GOT3 (cell line): ENCODE measurements around the gene MAPK8IP2.
A peak's percentile ranks its signal among the peaks of the same experiment; 100 is the strongest.

Experiments
- DNase-seq: peaks from one replicate; lab custom pipeline; 2025; ENCODE audit warnings: mixed read lengths; lab: John Stamatoyannopoulos, UW

Gene MAPK8IP2

DNA sequence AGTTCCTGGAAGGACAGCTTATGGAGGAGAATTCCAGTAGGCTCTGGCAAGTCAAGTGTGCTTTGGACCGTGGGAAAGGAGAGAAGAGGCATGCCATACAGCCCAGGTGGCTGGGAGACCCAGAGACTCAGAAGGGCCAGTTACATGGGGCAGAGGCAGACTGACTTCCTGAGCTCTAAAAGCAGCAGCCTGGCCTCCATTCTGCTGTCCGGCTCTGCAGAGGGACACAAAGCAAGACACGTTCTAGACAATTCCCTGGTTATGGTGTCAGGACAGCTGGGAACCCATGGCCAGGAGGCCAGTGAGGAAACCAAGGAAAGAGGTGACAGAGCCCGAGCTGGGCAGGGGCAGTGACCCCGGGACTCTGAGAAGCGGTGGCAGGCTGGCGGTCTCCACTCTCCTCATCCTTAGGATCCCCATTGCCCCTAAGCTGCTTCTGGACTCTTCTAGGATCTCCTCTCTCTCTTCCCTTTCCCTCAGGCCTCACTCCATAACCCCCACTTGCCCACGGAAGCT is 25.1 kb upstream of the MAPK8IP2 start:
- no peak for DNase-seq

DNA sequence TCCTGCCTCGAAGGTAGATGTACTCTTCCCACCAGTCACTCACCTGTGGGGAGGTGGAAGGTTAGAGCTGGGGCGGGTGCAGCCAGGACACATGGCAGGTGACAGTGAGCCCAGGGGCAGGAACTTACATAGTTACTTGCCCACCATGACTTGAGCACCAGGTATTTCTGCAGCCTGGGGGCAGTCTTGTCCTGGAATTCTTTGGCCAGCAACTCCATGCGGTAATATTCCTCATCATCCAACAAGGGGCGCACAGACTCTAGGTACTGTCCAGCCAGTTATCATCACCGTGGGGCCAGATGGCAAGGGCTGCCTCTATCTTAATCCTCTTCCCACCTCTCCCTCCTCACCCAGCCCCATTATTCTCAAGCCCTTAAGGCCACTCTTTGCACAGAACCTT is 24.5 kb upstream of the MAPK8IP2 start:
- DNase-seq: no peak

DNA sequence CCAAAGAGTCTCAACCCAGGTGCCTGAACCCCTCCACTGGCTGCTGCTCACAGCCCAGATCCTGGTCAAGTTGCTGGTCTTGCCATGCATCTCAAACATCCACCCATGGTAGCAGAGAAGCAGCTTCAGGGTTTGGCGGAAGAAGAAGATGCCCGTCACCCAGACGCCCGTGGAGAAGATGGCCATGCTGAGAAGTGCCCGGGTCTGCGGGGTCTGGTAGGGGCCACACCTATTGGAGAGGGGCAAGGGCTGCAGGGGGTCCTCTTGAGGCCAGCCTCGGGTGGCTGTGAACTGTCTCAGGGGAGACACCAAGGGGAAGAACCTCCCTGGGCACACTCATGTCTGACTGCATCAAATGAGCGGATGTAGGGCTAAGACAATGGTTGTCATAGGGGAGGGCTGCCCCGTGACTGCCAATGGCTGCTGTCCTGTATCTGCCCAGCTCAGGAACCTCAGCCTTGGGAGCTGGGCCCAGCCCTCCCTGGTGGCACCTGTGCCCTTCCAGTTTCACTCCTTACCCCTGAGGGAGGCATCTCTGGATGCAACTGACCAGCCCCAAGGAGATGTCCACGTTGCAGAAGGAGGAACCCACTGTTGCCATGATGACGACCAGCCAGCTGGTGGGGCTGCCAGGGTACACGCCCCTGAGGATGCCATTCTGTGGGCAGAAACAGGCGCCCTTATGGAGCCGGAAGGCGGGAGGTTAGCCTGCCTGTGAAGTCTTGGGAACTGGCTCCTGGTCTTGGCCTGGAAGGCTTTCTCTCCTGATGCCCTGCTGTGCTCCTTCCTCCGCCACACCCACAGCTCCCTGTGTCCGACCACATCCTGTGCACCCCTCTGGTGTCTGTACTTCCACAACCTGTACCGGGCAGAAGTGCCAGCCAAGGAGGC is 23.5 kb upstream of the MAPK8IP2 start:
- no peak for DNase-seq

DNA sequence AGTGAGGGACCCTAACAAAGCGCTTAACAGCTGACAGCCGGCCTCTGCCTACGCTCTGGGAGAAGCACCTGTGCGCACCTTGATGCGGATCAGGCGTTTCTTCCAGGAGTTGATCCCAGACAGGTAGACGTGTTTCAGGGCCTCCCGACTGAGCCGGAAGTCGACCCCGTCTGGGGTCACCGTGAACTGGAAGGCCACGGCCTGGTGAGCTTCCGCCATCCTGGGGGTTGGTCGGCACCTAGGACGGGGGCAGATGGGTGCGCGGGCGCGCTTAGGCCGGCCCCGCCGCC is 23.0 kb upstream of the MAPK8IP2 start:
- DNase-seq: no peak

DNA sequence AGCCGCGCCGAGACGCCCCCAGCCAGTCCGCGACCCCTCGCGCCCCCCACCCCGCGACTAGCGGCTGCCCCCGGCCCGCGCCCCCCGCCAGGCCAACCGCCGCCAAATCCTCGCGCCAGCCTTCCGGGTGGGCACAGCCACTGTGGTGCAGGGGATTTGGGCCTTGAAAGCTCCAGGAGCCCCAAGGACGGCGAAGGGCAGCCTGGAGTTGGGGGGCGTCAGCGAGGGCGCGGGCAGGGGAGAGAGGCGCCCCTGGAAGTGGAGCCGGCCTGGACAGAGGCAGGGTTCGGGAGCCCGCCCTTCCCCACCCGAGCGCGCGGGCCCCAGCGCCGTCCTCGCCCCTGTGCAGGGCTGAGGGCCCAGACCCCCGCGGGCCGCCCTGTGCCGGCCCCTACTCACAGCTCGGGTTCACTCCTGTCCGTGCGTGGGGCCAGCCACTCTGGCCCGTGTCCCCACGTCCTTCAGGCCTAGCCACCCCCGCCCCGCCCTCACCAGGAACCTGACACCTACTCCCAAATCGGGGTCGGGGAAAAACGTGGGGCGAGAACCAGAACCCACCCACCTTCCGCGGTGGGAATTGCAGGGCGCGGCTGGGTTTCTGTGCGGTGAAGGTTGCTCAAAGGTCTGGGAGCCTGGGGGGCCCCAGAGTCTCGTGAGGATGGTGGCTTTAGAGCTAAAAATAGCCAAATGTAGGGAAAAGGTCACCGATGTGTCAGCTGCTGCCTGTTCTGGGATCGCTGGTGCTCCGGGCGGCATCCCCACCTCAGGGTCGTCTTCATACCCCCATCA is 22.4 kb upstream of the MAPK8IP2 start, which contains the start of gene CPT1B:
TSS of gene CPT1B (minus strand) at position 441 of the 789 bp plus-strand sequence. CDS start 512 bp downstream, outside the sequence.
- no peak for DNase-seq

DNA sequence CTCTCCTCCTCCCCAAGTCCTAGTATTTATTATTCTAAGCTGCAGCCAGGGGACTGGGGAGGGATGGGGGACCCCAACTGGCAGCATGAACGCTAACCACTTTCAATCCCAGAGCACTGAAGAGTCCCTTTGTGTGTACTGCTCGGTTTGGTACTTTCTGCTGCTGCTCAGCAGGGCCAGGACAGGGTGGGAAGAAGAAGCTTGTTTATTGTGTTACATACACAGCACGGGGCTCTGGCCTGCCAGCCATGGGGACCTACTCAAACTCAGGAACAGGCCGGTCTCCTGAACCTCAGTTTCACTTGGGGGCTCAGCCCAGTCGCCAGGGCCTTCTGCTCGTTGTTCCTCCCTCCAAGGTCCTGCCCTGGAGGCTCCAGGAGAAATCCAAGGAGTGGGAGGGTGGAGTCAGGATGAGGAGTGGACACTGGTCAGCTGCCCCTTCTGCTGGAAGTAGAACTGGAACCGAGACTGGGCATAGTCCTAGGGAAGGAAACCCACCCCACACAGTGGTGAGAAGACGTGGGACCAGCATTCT is 21.8 kb upstream of the MAPK8IP2 start:
- DNase-seq: no peak

DNA sequence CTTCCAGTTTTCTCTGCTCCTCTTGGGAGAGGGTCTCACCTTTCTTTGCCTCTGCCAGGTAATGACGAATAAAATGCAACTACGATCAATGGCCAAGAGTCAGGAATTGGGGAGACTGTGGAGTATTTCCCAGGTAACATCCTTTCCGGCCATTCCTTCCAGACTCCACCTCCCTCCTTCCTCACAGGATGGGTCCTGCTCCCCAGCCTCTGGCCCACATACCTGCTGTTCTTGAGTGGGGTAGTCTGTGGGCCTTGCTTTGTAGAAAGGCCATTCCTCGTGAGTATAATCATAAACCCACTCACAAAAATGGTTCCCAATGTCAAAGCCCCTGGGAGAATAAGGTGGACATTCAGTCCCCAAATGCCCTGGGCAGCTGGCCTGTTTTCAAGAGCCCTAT is 20.8 kb upstream of the MAPK8IP2 start:
- no peak for DNase-seq

DNA sequence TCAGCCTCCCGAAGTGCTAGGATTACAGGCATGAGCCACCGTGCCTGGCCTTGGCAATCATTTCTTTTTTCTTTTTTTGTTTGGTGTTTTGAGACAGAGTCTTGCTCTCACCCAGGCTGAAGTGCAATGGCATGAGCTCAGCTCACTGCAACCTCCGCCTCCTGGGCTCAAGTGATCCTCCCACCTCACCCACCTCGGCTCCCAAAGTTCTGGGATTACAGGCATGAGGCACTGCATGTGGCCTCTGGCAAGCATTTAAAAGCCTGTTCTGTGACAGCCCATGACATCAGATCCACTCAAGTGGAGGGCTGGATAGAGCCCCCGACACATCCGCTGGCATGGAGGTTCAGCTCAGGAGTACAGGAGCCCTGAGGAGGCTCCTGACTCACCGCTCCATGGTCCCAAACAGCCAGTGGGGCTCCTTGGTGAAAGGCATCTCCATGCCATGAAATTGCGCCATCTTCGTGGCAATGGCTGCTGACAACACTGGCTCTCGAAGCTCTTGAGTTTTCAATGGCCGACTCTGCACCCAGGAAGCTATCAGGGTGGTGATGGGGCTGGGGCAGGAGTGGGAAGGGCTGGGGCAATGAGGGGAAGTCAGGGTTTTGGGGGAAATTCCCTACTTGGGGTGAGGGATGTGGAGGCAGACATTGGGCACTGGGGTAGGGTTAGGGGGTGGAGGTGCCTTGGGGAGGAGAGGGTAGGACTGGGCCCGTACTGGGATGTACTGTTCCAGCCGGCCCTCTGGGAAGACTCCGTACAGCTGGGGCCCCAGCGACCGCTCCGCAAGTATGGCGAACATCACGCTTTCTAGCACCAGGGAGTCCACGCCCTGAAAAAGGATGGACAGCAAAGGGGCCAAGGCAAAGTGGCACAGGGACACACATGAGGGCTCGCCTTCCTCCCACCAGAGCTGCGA is 19.3 kb upstream of the MAPK8IP2 start:
- DNase-seq: no peak

DNA sequence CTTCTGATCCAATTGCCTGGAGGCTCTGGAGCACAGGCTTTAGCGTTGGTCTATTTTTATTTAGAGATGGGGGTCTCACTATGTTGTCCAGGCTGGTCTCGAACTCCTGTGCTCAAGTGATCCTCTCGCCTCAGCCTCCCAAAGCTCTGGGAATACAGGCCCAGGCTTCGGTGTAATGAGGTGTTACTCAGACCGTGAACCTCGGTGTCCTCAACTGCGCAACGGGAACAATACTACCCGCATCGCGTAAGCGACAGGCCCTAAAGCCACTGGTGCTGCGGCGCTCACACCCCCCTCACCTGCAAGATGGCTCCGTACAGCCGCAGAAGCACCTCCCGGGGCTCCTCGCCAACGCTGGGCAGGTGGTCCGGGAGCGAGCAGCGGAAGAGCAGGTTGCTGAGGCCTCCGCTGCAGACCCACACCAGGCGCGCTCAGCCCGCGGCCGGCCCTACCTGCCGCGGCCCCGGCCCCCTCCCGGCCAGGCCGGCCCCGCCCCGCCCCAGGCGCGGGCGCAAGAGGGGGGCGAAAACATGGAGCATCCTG is 18.6 kb upstream of the MAPK8IP2 start:
- DNase-seq: no peak

DNA sequence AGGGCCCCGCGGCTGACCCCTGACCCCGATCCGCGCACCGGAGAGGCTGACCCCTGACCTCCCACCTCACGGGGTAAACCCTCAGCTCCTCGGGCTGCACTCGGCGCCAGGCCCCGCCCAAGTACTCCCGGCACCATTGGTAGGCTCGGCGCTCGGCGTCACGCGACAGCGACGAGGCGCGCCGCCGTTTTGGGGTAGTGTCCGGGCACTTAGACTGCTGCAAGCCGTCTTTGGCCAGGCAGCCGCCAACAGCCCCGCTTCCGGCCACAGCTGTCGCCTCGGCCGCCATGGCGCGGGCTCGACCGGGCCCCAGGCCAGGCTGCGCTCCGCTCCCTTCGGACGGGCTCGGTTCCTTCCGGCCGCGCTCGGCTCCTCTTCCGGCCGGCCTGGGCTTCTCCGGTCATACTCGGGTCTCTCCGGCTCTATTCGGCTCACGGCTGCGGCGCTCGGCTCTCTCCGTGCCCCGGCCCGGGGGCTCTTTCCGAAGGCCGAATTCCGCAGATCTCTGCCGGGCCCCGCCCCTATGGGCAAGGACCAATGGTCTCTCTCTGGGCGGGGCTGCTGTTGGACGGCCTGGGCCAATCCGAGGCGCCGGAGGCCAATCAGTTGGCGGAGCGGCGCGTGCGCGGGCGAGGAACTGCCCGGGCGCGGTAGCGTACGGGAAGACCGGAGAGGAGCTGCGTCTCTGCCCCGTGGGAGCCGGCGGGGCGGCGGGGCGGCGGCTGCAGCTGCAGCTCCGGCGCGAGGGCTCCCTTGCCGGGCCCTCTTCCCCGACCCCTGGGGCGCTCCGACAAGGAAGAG is 17.9 kb upstream of the MAPK8IP2 start, which contains the start of gene CHKB:
TSS of gene CHKB (minus strand) at position 357 of the 801 bp plus-strand sequence. CDS start at position 289, 68 bp downstream.
- DNase-seq: peak; percentile 89

DNA sequence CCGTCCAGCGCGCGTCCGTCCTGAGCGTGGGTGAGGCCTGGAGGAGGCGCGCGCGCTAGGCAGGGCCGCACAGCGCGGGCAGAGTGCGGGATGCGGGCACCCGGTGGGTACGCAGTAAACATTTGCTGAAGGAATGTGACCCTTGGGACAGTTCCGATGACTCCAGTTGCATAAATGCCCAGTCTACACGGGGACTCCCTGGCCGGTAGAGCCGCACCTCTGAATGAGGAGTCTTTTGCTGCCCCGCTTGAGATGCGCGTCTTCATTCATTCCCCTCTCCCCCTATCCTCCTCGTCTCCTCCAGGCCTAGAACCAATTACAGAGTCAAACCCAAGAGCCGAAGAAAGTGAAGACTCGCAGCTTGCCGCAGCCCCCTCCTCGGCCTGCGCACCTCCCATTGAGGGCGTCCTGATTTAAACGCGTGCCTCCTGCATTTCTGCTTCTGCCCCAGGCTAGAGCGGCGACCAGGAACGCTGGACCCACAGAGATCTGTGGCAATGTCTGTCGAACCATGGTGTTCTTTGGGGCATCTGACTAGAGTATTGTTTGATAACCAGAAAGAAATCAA is 17.2 kb upstream of the MAPK8IP2 start:
- no peak for DNase-seq

DNA sequence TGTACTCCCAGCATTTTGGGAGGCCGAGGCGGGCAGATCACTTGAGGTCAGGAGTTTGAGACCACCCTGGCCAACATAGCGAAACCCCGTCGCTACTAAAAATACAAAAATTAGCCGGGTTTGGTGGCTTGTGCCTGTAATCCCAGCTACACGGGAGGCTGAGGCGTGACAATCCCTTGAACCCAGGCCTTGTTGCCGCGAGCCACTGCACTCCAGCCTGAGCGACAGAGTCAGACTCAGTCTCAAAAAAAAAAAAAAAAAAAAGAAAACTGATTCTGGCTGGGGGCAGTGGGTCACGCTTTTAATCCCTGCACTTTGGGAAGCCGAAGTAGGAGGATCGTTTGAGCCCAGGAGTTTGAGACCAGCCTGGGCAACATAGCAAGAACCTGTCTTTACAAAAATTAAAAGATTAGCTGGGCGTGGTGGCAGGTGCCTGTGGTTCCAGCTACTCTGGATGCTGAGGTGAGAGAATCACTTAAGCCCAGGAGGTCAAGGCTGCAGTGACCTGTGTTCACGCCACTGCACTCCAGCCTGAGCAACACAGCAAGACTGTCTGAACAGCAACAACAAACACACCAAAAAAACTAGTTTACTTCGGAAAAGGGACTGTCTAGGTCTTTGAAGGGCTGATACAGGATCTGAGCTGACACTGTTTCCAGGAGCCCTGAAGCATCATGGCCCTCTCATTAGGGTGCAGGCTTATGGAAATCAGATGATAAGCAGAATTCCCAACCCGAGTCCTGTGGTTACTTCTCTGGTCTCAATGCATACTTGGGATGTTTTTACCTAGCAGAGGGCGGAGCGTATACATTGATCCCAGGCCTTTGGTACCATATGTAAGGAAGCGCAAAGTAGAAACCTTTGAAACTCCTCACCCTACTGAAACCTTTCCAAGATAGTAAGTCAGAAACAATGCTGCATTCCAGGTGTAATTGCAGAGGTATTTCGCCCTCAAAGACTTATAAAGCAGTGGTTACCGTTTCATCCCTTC is 16.2 kb upstream of the MAPK8IP2 start:
- DNase-seq: no peak

DNA sequence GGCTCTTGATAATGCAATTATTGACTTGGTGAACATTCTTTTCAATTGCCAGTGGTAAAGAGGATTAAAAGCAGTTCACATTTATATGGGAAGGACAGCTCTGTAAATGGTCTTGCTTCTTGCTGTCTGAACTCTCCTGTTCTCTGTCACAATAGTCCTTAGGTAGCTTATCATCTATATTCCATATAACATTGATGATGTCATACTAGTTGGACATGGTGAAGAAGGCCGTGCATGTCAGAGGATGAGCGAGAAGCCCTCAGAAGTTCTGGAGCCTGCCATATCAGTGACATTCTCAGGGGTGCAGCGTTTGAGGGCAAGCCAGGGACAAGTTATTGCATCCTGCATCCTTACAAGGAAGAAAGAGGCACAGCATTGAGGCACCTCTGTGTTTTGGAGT is 15.4 kb upstream of the MAPK8IP2 start:
- DNase-seq: no peak

DNA sequence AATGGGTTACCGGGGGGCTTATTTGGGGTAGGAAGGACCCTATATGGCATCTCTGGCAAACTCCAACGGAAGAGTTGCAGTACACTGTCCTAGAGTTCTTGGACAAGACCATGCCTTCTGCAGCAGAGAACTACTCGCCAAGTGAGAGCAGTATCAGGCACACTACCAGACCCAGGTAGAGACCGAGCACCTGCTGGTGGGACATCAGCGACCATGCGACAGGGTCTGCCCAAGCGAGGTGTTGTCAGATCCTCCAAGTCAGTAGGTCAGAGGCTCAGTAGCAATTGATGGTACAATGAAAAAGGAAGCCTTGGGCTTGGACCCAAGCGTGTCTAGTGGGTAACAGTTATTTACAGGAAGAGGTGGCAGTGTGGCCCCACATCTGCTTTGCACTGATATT is 14.8 kb upstream of the MAPK8IP2 start:
- no peak for DNase-seq

DNA sequence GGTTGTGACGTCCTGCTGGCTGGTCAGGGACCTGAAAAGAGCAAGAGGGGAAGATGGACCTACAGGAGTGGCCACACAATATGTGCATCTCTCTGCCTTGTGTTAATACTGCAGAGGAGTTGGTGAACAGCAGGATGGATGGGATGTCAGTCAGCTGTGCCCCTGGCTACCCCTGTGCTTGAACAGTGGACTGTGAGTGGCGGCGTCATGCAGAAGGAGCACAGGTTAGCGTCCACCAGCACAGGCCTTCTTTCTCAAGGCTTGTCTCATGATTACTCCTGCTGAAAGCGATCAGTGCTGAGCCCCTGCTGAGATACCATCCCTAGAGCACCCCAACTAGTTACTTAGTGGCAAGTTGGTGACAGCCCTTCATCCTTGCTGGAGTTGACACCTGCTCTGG is 14.2 kb upstream of the MAPK8IP2 start:
- DNase-seq: no peak

DNA sequence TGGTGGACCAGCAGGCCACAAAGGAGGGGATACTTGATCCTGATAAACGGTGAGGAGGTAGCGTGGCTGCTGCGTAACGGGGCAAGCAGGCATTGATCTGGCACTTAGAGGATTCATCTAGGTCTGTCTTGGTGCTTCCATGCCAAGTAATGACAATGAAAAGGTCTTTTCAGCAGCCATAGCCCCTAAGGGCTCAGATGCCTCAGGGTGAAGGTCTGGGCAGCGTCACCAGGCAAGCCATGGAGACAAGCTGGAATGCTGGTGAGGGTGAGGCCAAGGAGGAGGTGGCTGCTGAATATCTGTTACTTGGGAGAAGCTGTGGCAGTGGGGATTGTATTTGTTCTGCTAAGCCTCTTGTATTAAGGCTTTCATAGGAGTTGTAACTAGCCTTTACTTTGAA is 13.2 kb upstream of the MAPK8IP2 start:
- DNase-seq: no peak

DNA sequence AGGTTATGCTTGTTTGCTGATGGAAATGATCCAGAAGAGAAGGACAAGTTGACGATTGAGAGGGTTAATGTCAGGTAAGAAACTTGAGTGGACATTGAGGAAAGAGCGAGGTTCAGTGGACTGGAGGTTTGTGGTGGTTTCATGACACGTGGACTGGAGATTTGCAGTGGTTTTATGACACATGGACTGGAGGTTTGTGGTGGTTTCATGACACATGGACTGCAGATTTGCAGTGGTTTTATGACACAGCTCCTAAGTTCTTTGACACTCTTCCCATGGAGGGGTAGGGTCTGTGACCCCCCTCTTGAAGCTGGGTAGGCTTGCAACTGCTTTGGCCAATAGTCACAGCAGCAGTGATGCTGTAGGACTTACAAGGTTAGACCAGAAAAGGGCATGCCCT is 5.4 kb upstream of the MAPK8IP2 start:
- DNase-seq: no peak

DNA sequence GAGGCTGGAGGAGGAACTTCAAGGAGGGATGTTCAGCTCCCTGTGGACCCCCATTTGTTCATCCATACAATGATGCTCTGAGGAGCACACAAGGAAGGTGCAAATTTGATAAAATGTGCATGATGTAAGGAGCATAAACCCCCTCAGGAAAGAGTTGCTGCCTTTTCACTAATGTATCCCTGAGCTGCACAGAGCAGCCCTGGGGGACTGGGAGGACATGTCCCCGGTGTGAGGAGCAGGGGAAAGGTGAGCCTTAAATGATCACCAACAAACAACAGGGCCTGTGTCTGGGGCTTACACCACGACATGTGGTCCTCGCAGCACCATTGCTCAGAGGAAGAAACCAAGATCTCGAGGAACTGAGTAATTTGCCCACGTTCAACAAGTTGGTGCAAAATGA is 3.5 kb upstream of the MAPK8IP2 start:
- no peak for DNase-seq
